ENCODE results near the gene IGFBP6.

IGFBP6 gene

GRCh38 chr12:53069621-53070410 is 27.7 kb upstream of the IGFBP6 start:
- DNase-seq: no peak

GRCh38 chr12:53070877-53071492 is 26.5 kb upstream of the IGFBP6 start:
- no peak for DNase-seq

- DNase-seq: peak in 1 of 58 donors; percentile 22
Measured at GRCh38 chr12:53071591-53072551, 25.6 kb upstream of the IGFBP6 start.

GRCh38 chr12:53073881-53074280 is 23.6 kb upstream of the IGFBP6 start:
- no peak for DNase-seq

- no peak for DNase-seq
Measured at GRCh38 chr12:53074283-53074998, 23.0 kb upstream of the IGFBP6 start.

GRCh38 chr12:53074999-53075370 is 22.5 kb upstream of the IGFBP6 start:
- DNase-seq: no peak

- no peak for DNase-seq
Measured at GRCh38 chr12:53076461-53076860, 21.0 kb upstream of the IGFBP6 start.

GRCh38 chr12:53077030-53077429 is 20.4 kb upstream of the IGFBP6 start:
- DNase-seq: no peak

- DNase-seq: peak in 3 of 58 donors; percentile 60 to 81 (median 63)
Measured at GRCh38 chr12:53078425-53079225, 18.8 kb upstream of the IGFBP6 start.

- DNase-seq: peak; percentile 81 to 99 (median 97)
Measured at GRCh38 chr12:53079226-53080117, 18.0 kb upstream of the IGFBP6 start, which contains the start of gene SPRYD3. Gene SPRYD3 (minus strand): TSS chr12:53079390. CDS start chr12:53079333, 57 bp downstream.

- no peak for DNase-seq
Measured at GRCh38 chr12:53082637-53083175, 14.8 kb upstream of the IGFBP6 start.

- no peak for DNase-seq
Measured at GRCh38 chr12:53086361-53086760, 11.1 kb upstream of the IGFBP6 start.

- no peak for DNase-seq
Measured at GRCh38 chr12:53090105-53090504, 7.4 kb upstream of the IGFBP6 start.

- DNase-seq: no peak
Measured at GRCh38 chr12:53090554-53090953, 6.9 kb upstream of the IGFBP6 start.

- no peak for DNase-seq
Measured at GRCh38 chr12:53091756-53092155, 5.7 kb upstream of the IGFBP6 start.

GRCh38 chr12:53093777-53094393 is 3.6 kb upstream of the IGFBP6 start:
- DNase-seq: peak in 1 of 58 donors; percentile 17

GRCh38 chr12:53094394-53094787 is 3.1 kb upstream of the IGFBP6 start:
- DNase-seq: no peak
